Suppressor macrophage treated with lipopolysaccharide for 4 hours (primary cell): Measurements from ENCODE around the gene CLEC2D.

Experiments
- DNase-seq: peaks from one replicate; pipeline ENCODE4 v3.0.0-alpha.2; 2020

CLEC2D gene, protein sequence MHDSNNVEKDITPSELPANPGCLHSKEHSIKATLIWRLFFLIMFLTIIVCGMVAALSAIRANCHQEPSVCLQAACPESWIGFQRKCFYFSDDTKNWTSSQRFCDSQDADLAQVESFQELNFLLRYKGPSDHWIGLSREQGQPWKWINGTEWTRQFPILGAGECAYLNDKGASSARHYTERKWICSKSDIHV

DNA sequence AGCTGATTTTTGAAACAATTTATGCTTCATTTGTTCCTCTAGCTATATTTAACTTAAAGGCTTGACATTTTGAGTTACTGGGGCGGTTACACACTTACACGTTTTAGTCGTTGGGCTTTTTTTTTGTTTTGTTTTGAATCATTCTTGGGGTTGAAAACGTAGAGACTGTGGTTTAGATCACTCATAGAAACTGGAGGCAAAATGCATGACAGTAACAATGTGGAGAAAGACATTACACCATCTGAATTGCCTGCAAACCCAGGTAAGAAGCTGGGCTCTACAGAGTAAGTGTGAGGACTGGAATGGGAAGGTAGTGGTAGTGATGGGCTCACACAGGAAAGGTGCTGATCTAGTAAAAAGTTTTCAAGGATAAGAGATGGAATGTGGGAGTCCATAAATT is at the start of gene CLEC2D:
CLEC2D (plus strand) TSS at position 180 of the 400 bp plus-strand sequence; CDS start at position 202, 22 bp downstream.
- peak; percentile 45 for DNase-seq

DNA sequence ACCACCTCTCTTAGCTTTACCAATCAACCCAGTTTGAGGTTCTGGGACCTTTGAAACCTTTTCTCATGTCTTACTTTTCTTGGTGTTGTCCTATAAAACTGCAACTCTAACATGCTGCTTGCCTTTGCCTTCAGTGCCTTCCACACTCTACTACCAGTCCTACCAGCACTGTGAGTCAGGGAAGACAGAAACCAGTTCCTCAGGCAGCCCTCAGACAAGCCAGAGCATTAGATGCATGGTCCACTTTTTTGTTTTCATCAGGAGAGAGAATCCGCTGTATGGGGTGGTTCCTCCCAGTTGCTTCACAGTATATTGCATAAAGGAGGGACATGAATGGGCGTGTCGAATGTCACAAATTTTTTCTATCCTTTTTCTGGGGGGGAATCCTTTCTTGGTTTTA is 44.5 kb upstream of the CLEC2D start:
- no peak for DNase-seq

GRCh38 chr12:9626291-9626690 is 43.2 kb upstream of the CLEC2D start:
- DNase-seq: no peak

- DNase-seq: no peak
Measured at GRCh38 chr12:9626821-9627220, 42.7 kb upstream of the CLEC2D start.

GRCh38 chr12:9632766-9633165 is 36.7 kb upstream of the CLEC2D start:
- no peak for DNase-seq

DNA sequence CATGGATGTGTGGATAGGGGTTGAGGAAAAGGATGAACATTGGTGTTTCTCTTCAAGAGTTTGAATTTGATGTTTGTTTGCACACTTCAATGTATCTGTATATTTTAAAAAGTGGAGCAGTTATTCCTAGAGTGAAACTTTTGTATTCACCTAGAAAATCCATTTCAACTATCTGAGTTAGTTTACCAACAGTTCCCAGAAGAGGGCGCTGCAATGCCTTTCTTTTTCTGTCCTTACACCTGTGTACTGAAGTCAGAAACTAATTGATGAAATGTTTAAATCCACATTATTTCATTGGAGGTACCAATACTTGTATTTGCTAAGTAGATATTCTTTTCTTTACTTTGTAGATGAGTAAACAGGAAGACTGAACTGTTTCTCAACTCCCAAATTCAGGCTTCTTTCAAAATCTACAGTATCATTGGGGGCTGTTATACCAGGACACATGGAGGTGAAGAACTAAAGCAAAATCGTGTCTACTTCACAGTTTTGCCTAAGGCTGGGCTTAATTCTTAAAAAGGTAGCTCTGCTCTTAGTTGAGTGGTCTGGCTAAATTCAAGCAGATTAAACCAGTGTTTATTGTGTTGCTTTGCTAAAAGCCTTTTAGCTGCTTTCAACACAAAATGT is 35.2 kb upstream of the CLEC2D start:
- peak; percentile 51 for DNase-seq

DNA sequence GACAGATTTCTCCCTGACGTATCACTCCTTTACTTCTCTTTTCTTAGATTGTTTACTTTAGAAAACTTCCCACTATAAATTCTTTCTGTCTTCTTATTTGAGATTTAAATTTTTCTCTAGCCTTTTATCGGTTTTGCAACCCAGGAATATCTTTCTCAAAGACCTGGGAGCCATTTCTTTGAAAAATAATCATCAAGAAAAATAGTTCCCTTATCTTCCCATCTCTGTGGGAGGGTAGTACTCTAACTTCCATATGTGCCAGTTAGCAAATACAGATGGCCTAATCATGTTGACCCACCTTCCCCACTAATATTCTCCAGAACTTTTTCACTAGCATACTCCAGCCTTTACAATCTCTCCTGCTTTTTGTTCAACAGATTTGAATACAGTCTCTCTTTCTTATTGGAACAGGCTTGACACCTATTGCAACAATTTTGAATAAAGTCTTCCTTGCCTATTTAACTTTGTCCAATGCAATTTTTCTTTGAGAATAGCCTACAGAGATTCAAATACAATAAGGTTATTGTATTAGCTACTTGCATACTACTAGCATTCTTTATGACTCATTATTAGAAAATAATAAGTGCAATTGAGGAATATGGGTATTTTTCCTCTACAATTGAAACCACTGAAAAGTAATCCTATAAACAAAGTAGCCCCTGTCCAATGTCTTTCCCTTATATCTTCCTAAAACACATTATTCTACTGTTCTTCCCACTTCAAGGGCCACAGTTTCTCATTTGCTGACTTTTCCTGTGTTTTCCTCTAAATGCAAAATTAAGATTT is 34.4 kb upstream of the CLEC2D start:
- no peak for DNase-seq

GRCh38 chr12:9636150-9636850 is 33.2 kb upstream of the CLEC2D start:
- DNase-seq: peak; percentile 76

DNA sequence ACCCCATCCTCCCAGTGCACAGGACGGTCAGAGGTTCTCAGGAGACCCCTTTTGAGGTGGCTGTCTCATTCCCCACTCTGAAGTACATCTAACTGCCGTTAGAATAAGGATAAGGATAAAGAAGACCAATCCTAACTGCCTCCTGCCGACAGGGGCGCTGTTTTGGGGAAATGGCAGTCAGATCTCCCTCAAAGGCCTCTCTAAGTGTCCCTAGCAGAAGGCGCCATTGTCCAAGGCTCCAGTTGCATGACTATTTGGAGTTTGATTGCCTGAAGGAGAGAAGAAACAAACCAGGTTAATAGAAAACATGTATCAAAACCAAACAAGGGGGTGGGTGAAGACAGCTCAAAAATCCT is 32.7 kb upstream of the CLEC2D start:
- no peak for DNase-seq

GRCh38 chr12:9640024-9640423 is 29.5 kb upstream of the CLEC2D start:
- DNase-seq: no peak

DNA sequence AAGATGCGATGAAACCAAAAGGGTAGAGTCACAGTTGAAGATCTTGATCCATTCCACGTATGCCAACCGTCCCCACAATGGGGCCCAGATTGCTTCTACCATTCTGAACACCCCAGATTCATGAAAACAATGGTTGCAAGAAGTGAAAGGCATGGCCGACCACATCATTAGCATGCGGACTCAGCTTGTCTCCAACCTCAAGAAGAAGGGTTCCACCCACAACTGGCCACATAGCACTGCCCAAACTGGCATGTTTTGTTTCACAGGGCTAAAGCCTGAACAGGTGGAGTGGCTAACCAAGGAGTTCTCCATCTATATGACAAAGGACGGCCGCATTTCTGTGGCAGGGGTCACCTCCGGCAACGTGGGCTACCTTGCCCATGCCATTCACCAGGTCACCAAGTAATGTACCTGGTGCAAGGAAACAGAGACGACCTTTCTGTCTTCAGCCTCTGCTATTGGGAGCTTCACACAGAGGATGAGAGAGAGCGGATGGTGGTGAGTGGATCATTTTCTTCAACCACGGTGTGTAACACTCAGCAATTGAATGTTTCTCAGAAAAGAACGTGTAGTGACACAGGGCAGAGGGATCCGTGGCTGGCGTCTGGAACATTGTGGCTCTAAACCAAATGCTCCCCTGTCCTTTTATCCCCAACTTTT is 26.8 kb upstream of the CLEC2D start:
- DNase-seq: no peak

DNA sequence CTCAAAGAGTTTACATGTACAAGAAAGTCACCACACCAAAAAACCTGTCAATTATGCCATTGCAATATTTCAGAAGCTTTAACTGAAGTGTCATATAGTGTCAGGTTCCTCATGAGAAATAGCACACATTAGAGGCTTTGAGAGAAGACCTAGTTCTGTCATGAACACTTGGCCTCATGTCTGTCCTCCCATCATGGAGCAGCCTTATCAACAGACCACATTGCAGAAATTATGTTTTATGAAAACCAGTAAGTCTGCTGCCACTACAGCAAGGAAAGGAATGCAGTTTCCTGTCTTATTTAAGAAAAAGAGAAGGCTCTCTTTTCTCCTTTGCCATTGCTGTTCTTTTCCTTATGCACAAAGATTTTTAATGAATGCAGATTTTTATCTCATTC is 26.2 kb upstream of the CLEC2D start:
- DNase-seq: no peak

DNA sequence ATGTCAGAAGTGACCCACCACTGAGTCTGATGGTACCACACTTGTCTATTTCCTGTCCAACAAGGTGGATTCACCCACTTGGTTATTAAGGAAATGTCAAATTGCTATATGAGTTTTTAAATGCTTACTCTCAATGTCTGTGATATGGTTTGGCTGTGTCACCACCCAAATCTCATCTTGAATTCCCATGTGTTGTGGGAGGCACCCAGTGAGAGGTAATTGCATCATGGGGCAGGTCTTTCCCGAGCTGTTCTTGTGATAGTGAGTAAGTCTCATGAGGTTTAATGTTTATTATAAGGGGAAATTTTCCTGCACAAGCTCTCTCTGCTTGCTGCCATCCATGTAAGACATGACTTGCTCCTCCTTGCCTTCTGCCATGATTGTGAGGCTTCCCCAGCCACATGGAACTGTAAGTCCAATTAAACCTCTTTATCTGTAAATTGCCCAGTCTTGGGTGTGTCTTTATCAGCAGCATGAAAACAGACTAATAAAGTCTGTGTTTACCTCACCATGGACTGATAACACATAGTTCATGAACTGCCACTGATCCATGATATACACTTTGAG is 24.4 kb upstream of the CLEC2D start:
- peak; percentile 70 for DNase-seq

DNA sequence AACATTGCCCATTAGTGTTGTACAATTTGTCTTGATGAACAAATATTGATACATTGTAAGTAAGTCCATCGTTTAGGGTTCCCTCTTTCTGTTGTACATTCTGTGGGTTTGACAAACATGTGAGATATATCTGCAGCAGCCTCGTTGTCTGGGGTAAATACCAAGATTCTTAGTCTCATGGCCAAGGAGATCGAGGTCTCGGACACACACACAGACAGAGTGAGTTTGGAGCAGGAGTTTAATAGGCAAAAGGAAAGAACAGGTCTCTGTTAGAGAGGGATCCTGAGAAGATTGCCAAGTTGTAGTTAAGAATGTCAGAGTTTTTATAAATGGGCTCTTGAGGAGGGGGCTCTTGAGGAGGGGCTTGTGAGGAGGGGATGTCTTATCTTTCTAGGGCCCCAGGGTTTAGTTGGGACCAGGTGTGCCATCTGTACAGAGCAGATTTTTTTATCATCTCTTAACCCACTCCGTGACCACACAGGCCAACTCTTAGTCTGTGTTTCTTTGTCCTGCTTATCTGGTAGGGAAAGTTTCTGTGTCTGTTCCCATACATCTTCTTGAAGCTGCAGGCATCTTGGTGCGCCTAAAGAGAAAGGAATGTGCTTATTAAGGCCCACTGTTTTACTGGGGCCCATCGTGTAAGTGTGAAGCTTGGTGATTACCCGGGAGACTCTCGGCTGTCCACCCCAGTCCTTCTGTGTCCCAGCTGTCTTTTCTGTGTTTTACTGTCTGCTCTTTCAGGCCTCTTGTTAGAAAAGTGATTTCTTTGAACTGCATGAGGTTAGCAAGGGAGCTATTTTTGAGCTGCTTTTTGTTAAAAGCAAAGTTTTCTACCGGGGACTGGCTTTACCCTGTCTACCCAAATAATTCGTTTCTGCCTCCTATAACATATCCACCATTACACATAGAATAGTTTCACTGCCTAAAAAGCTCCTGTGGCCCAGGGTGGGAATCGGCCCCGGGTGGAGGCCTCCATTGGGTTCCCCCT is 22.4 kb upstream of the CLEC2D start:
- DNase-seq: no peak

GRCh38 chr12:9647825-9648700 is 21.4 kb upstream of the CLEC2D start:
- peak; percentile 96 for DNase-seq

GRCh38 chr12:9648701-9649531 is 20.6 kb upstream of the CLEC2D start:
- no peak for DNase-seq

GRCh38 chr12:9649532-9649940 is 20.0 kb upstream of the CLEC2D start:
- peak; percentile 75 for DNase-seq

GRCh38 chr12:9650151-9650576 is 19.3 kb upstream of the CLEC2D start:
- DNase-seq: peak; percentile 55

GRCh38 chr12:9651265-9651729 is 18.2 kb upstream of the CLEC2D start:
- DNase-seq: no peak
